ENCODE measurements around the gene UBASH3B.
"Not testable (repeated sequence)": the region's sequence is repeated elsewhere in the genome, so short reads cannot be mapped to it uniquely, and the experiment has no call there.

Gene UBASH3B, protein sequence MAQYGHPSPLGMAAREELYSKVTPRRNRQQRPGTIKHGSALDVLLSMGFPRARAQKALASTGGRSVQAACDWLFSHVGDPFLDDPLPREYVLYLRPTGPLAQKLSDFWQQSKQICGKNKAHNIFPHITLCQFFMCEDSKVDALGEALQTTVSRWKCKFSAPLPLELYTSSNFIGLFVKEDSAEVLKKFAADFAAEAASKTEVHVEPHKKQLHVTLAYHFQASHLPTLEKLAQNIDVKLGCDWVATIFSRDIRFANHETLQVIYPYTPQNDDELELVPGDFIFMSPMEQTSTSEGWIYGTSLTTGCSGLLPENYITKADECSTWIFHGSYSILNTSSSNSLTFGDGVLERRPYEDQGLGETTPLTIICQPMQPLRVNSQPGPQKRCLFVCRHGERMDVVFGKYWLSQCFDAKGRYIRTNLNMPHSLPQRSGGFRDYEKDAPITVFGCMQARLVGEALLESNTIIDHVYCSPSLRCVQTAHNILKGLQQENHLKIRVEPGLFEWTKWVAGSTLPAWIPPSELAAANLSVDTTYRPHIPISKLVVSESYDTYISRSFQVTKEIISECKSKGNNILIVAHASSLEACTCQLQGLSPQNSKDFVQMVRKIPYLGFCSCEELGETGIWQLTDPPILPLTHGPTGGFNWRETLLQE

DNA sequence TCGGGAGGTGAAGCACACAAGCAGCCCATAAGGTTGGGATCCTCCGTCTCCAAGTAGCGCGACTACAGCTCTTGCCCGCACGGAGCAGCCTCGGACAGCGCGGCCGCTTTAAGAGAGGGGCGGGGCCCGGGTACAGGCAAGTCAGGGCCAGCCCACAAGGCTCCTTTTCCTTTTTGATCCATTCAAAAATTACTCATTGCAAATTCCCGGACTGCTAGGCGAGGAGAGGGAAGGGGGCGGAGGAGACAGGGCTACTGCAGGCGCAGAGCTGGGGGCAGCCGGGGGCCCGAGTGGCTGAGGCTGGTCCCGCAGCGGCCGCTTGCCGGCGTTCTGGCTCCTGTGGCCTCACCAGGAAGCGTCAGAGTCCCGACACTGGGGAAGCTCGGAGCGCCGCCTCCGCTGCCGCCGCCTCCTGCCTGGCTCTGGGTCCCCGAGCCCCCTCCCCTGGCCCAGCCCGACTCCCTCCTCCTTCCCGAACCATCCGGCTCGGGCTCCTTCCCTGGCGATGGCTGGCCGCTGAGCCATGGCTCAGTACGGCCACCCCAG, at the start of gene UBASH3B:
Gene UBASH3B, plus strand, starts transcription at position 196 of the 546 bp plus-strand sequence. Its CDS starts 328 bp downstream, at position 524.
- no peak for DNase-seq

DNA sequence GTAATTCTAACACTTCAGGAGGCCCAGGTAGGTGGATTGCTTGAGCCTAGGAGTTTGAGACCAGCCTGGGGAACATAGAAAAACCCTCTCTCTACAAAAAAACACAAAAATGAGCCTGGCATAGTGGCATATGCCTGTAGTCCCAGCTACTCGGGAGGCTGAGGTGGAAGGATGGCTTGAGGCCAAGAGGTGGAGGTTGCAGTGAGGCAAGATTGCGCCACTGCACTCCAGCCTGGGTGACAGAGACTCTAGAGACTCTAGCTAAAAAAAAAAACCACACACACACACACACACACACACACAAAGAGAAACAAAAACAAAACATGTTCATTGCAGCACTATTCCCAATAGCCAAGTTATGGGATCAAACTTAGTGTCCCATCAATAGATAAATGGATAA, 48.4 kb upstream of the UBASH3B start:
- DNase-seq = not testable (repeated sequence)

DNA sequence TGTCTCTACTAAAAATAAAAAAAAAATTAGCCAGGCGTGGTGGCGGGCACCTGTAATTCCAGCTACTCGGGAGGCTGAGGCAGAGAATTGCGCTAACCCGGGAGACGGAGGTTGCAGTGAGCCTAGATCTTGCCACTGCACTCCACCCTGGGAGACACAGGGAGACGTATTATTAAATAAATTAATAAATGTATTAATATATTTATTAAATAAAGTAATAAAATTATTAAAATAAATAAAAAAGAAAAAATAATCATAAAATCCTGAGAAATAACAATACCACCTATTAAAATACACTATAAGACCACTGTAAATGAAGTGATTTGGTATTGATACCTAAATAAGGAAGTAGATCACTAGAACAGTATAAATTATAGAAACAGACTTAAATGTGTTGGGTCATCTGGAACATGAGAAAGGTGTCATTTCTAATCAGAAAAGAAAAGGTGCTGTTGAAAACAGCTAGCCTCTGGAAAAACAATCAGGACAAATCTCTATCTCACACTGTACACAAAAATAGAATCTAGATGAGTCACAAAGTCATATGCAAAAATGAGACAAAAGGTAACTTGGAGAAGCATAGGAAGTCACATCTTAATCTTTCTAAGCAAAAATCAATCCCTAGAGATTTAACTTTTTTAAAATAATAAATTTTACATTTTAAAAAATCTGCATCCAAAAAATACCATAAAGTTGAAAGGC, 43.2 kb upstream of the UBASH3B start:
- DNase-seq = no peak

DNA sequence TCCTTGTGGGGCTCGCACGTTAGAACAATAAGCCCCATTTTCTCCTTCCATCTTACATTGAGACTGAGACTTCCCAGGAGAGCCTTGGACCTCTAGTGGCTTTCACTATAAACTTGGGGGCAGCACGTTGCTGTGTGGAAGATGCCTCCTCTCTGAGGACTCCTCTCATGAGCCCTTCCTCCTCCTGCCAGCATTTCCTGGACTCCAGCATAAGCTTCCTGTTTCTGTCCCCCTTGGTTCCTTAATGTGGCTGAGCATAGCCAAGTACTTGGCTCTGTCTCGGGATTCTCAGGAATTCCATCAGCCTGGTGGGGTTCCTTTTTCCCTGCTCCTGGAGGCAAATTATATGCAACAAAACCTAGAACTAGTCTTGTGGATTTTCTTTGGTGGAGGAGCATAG, 38.8 kb upstream of the UBASH3B start:
- no peak for DNase-seq

DNA sequence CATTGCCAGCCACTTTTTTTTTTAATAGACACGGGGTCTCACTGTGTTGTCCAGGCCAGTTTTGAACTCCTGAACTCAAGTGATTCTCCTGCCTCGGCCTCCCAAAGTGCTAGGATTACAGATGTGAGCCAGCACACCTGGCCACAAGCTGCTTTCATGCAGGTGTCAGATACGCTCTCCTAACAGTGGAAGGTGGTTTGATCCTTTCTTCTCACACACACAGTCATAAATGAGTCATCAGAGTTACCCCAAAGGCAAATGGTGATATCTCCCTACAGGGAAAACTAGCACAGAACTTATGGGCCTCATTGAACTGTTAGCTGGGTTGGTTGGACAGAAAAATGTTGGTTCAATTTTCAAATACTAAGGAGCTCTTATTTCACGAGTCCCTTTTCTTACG, 38.2 kb upstream of the UBASH3B start:
- no peak for DNase-seq

DNA sequence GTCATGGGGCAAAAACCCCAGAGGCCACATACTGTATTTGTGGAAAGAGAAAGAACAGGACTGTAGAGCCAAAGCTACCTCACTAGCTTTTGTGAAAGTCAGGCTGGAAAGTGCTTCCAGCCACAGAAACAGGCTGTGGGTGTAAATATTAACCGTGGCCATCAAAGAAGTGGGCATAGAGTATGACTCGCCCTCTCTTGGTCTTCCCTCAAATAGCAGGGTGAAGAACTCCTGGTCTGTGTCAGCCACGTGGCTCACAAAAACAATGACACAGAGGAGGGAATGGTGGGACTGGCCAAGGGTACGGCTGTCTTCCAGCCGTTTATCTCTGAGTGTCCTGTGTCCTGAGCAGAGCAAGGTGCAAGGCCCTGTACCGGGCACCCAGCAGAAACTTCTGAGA, 37.6 kb upstream of the UBASH3B start:
- DNase-seq = no peak

DNA sequence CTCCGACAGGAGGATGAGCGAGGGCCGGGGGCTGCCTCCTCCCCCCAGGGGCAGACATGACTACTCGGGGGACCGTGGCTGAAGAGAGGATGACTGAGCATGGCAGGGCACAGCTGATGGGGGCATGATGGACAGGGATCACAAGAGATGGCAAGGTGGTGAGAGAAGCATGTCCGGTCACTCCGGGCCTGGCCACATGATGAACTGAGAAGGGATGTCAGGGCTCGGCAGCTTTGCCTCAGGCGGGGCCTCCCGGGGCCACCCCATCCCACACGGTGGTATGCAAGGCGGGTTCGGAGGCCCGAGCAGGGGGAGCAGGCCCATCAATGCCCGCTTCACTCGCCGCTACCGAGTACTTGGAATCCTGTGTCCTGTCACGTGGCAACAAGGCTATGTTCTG, 36.6 kb upstream of the UBASH3B start:
- no peak for DNase-seq

DNA sequence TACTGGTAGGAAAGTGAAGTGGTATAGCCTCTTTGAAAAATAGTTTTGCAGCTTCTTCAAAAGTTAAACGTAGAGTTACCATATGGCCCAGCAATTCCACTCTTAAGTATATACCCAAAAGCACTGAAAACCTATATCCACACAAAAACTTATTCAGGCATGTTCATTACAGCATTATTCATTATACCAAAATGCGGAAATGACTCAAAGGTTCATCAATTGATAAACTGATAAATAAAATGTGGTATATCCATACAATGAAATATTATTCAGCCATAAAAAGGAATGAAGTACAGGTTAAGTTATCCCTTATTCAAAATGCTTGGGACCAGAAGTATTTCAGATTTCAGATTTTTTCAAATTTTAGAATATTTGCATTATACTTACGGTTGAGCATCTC, 35.8 kb upstream of the UBASH3B start:
- DNase-seq = no peak

DNA sequence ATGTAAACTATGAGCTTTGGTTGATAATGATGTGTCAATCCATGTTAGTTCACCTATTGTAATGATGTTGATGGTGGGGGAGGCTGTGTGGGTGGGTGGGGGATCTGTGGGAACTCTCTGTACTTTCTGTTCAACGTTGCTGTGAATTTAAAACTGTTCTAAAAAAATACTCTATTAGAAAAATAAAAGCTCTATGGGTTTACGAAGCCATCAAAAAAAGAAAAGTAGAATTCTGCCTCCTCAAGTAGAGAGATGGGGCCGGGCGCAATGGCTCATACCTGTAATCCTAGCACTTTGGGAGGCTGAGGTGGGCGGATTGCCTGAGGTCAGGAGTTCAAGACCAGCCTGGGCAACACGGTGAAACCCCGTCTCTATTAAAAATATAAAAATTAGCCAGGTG, 30.0 kb upstream of the UBASH3B start:
- DNase-seq = not testable (repeated sequence)

DNA sequence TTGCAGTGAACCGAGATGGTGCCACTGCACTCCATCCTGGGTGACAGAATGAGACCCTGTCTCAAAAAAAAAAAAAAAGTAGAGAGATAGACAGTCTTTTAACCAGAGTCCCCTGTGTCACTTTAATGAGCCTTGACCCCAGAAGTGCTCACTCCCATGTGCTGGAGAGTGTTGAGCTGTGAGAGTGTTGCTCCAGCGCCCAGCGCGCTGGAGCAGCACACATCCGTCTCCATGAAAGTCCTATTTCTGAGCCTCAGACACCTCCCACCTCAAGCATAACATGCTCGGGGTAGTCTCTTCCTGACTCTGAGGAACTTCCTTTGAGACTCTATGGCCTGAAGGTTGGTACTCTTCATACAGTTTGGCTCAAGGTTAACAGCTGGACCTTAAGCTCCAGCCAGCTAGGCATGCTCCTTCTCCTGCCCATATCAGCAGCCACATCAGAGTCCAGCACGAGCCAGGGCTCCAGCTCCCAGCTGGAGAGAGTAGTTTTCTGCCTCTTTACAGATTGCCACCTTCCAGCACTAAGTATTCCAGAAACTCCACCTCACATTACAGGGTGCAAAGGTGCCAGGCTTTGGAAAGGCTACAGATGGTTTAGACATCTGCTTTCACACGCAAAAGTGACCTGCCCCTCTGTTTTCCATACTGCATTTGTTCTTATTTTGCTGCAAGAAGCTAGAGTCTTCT, 29.4 kb upstream of the UBASH3B start:
- DNase-seq = no peak

DNA sequence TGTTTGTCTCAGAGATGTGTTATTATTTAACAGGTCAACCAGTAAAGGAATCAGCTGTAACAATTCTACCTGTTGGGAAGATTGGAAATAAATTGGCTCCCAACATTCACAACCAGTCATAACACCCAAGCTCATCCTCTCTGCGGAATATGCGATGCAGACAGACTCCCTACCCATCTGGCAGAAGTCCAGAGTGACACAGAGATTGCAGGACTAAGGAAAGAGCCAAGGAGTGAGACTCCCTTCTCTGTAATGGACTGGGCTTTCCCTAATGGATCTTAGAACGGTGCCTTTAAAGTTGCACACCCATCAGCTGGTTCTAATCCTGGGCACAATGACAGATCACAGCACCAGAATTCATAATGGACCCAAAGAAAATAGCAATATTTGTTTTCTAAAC, 27.8 kb upstream of the UBASH3B start:
- DNase-seq = no peak

DNA sequence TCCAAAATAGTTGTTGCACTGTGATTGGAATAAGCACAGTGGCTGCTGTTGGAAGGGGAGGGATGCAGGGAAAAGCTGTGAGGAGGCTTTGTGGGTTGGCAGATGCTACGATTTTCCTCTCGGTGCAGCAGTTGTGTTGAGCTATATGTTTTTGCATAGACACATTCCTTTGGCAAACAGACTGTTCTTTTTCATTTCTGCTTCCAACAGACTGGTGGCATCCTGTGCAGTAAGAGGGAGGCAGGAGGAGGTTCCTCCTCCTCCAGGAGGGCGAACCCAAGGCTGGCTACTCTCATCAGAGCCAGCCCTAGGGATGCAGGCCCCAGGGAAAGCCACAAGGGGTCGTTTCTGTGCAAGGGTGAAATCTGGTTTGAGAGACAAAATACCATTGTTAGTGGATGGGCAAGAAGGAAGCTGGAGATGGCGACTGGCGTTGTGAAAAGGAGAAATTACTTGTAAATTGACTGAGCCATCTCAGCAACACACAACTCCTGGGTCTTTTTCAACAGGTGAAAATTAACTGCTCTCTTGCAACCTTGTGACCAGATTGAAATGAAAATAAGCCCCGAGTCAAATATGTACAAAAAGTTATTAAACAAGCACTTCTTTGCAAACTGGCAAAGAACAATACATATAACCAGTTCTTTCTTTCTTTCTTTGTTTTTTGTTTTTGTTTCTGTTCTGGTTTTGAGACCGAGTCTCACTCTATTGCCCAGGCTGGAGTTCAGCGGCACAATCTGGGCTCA, 26.5 kb upstream of the UBASH3B start:
- no peak for DNase-seq

DNA sequence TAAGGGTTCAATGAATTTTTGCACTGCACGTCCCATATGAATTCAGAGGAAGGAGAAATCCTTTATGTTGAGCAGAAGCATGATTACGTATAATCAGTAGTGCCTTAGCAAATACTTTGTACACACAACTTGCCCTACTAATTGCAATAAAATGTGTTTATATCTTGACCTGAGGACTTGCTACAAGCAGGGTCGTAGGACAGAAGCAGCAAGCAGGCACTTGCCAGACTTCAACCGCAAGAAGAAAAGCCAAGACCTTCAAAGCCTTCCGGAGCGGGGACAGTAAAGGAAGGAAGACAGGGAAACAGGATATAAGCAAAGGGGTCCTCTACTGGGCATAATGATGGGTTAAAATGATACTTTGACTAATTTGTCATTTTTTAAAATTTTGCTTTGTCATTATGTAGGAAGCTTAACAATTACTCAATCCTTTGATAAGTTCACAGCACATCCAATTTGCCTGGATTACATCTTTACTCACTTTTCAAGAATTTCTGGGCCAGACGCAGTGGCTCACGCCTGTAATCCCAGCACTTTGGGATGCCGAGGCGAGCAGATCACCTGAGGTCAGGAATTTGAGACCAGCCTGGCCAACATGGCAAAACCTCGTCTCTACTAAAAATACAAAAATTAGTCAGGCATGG, 23.2 kb upstream of the UBASH3B start:
- no peak for DNase-seq

DNA sequence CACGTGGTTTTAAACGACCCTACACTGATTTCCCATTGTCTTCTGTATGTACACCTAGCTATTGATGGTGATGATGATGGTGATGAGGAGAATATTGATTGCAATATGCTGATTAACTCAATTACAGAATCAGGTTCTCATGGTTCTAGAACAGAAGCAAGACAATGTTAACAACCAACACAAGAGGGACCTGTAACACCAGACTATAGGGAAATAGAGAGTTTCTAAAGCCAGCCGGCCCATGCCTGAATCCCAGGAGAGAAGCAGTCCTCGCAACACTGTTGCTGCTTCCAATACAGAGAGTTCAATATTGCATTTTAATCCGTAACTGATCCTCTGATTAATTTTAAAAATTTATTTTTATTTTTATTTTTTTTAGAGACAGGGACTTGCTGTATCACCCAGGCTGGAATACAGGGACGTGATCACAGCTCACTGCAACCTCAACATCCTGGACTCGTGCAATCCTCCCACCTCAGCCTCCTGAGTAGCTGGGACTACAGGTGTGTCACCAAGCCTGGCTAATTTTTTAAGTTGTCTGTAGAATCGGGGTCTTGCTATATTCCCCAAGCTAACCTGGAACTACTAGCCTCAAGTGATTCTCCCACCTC, 22.2 kb upstream of the UBASH3B start:
- DNase-seq = no peak

DNA sequence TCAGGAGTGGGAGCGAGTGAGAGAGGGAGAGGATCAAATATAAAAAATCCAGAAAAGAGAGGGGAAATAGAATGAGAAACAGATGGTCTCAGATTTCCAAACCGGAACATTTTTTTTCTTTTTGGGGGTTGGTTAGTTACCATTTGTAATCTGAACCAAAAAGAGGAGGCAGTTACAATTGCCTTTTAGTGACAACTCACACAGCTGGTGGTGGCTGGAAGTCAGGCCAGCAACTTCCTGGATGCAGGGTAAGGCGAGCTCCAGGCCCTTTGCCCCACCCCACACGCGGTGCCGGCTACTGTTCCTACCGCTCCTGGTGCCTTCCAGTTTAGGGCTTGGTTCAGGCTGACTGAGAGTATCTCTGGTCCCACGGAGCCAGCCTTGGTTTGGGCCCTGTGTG, 21.0 kb upstream of the UBASH3B start:
- no peak for DNase-seq

DNA sequence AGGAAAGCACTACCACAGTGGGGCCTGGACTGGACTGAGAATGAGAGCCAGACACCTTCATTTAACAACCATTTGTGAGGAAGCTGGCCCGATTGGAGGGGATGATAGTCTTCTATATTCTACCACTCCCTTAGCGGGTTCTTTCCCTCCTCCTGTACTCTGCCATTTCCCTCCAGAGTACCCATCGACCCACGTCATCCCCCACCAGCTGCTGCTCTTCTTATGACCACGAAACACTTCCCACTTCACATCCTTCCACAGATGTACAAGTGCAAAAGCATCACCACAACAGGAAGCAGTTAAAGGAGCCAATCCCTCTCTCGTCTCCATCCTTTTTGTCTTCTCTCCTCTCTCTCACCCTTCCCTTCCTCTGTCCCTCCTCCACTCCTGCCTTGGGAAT, 18.0 kb upstream of the UBASH3B start:
- DNase-seq = no peak

DNA sequence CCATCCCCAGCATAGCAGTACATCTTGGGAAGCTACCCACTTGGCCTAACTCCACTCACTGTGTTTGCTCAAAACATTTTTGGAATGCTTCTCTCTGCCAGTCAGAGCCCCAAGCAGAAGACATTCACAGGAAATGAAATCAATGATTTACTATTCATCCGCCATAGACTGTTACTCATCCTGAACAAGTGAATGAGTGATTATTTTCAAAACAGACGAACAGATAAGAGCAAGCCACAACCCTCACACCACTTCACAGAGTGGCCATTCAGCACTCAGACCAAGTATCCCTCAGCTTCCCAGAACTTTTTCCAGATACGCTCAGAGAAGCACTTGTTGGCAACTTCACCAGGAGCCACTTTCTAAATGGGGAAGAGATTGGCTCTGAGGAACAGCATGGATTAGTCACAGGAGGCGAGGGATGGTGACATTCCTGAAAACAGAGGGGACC, 13.0 kb upstream of the UBASH3B start:
- no peak for DNase-seq

DNA sequence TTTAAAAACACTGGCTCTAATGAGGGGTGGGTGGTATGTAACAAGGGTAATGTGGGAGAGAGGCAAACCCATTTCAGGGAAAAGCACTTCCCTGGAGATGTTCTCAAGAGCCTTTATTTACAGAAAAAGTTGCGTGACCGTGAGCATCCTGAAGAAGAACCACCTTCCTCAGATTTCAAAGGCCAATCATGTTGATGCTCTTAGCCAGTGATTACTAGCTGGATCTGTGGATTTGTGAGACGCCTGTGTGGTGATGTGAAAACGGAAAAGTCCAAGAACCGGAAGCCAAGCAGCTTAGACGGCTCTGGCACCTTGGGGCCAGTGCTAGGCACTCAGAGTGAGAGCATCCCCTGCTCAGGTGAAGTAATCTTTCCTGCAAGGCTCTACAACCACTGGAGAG, 12.6 kb upstream of the UBASH3B start:
- DNase-seq = no peak

DNA sequence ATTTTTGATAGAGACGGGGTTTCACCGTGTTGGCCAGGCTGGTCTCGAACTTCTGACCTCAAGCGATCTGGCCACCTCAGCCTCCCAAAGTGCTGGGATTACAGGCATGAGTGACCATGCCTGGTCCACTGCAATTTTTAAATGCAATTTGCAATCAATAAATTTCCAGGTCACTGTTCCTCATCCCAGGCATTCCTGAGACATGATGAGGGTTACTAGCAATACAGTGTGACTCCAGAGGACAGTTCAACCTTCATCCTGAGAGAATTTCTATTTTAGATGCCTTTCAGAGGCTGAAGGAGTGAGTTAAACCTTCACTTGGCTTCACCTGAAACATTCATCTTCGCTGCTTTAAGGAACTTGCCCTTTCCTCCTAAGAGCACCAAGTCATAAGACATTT, 9.7 kb upstream of the UBASH3B start:
- no peak for DNase-seq

DNA sequence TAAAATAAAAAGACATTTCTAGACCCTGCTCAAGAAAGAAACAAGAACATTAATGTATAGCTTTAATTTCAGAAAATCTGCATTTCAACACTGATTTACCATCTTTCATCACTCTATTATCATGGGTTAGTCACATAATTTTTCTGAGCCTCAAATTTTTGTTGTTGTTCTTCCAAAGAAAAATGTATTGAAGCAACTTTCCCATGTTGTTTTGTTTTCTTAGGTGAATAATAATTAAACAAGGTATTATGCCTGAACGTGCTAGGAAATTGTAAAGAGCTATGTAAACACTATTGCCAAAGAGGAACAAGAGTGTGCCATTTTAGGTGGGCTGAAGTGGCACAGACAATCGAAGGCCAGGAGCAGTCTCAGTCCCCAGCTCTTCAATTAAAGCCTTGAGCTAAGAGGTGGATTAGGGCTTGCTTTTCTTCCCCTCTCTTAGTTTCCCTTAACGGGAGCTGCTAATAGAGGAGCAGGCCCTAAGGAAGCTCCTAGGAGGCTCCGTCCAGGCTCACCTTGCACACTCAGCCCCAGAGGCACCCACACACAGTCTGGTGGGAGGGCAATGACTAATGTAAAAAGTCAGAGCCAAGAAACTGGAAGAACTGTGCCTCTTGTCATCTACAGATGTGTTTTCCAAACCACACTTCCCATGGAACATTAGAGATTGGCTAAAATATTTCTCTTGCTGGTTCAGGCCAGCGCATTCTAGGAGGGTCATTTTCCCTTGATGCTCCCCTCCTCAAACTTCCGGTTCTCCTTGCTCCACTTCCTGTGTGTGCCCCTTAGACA, 8.8 kb upstream of the UBASH3B start:
- DNase-seq = no peak

Data from NCI-H1436 treated with DMSO at 0.1 percent for 48 hours (cell line).